Endothelial cell of umbilical vein (primary cell): ENCODE results near the gene SEMA7A. TPM values are rescaled to one million over a fixed set of nuclear protein-coding genes. Genes with fewer than 3 reads are reported as not detected.

Experiments used
- BruUV-seq: library from RNA; stranded (reverse); fragments of 400-500 nt; replicated peaks from 2 replicates; lab custom pipeline; 2021; lab: Mats Ljungman, UMichigan
- CTCF ChIA-PET: fragments of 300-600, 350-600 bp; sonication (Branson Sonifier 250); formaldehyde crosslinking; loops from one replicate; lab custom pipeline; 2021; ENCODE audit warnings: antibody characterized with exemption, inconsistent platforms; lab: Charles Lee
- POLR2A ChIA-PET: fragments of 300-600, 350-600 bp; sonication (Branson Sonifier 250); formaldehyde crosslinking; loops from one replicate; lab custom pipeline; 2021; ENCODE audit warnings: antibody characterized with exemption, inconsistent platforms; lab: Charles Lee
- DNase-seq: peaks from one replicate; pipeline ENCODE4 v3.0.0-alpha.2; 2011; ENCODE audit warnings: low read depth, low spot score
- FAIRE-seq: peaks from 2 replicates; lab custom pipeline; 2011; peaks lifted over from hg19 to GRCh38; lab: Jason Lieb, UNC
- H2AFZ ChIP-seq: 2 replicates; pipeline ENCODE4 v1.6.0; 2012; ENCODE audit warnings: low read depth, low read length, control low read depth, inconsistent platforms
- H3K27ac ChIP-seq: 2 replicates; pipeline ENCODE4 v1.5.1; 2011; ENCODE audit warnings: low read depth, mild to moderate bottlenecking, control low read depth, low read length, moderate library complexity; ENCODE audit not compliant: insufficient read depth
- H3K27me3 ChIP-seq, 2 experiments: 2 replicates each; pipeline versions ENCODE4 v1.6.0 to v1.6.1; 2011; ENCODE audit warnings: low read length in 2 of 2, mixed read lengths in 1 of 2; ENCODE audit not compliant: control insufficient read depth in 2 of 2, insufficient read depth in 2 of 2
- H3K36me3 ChIP-seq, 2 experiments: 2 replicates in 1 of 2; 3 replicates in 1 of 2; pipeline ENCODE4 v1.5.1; 2011; ENCODE audit warnings: low read length in 2 of 2, mild to moderate bottlenecking in 1 of 2, moderate library complexity in 1 of 2; ENCODE audit not compliant: control insufficient read depth in 2 of 2, insufficient read depth in 2 of 2; ENCODE audit errors: extremely low read depth in 1 of 2
- H3K4me1 ChIP-seq: 3 replicates; pipeline ENCODE4 v1.5.1; 2011; ENCODE audit warnings: mild to moderate bottlenecking, low read length; ENCODE audit not compliant: control insufficient read depth, insufficient read depth; ENCODE audit errors: extremely low read depth
- H3K4me2 ChIP-seq: 2 replicates; pipeline ENCODE4 v1.6.1; 2011; ENCODE audit warnings: low read length, control low read depth, mixed read lengths; ENCODE audit not compliant: insufficient read depth
- H3K4me3 ChIP-seq, 3 experiments: fragments of 200-600 bp in 1 of 3; sonication (generic), shearing (Covaris generic) in 1 of 3; replicated peaks in 1 of 3; 2 replicates each; pipeline ENCODE4 v1.5.1; 2011 to 2016; ENCODE audit warnings: control low read depth in 3 of 3, low read length in 3 of 3, mild to moderate bottlenecking in 2 of 3, inconsistent platforms in 1 of 3, low read depth in 1 of 3, moderate library complexity in 1 of 3; ENCODE audit not compliant: insufficient read depth in 1 of 3
- H3K79me2 ChIP-seq: 2 replicates; pipeline ENCODE4 v1.6.0; 2012; ENCODE audit warnings: low read length, inconsistent platforms; ENCODE audit not compliant: control insufficient read depth, insufficient read depth
- H3K9ac ChIP-seq: replicated peaks from 2 replicates; pipeline ENCODE3; 2011; ENCODE audit warnings: low read length, control low read depth; ENCODE audit not compliant: insufficient read depth; ENCODE audit errors: extremely low read depth
- H3K9me1 ChIP-seq: replicated peaks from 3 replicates; pipeline ENCODE4 v1.6.0; 2011; ENCODE audit warnings: mild to moderate bottlenecking, low read length; ENCODE audit not compliant: control insufficient read depth, insufficient read depth; ENCODE audit errors: extremely low read depth
- H3K9me3 ChIP-seq: replicated peaks from 2 replicates; pipeline ENCODE4 v1.5.1; 2012; ENCODE audit warnings: low read length, inconsistent platforms; ENCODE audit not compliant: control insufficient read depth, insufficient read depth
- H4K20me1 ChIP-seq: replicated peaks from 2 replicates; pipeline ENCODE3; 2011; ENCODE audit warnings: mild to moderate bottlenecking, low read length; ENCODE audit not compliant: control insufficient read depth, insufficient read depth; ENCODE audit errors: extremely low read depth
- CTCF ChIP-seq, 2 donors: IDR thresholded peaks; 1 replicate in 1 of 2; 2 replicates in 1 of 2; pipeline ENCODE4 v1.5.1; 2011; ENCODE audit warnings: low read length in 2 of 2, mild to moderate bottlenecking in 2 of 2, moderate library complexity in 2 of 2, control low read depth in 1 of 2, inconsistent platforms in 1 of 2, low read depth in 1 of 2; ENCODE audit not compliant: insufficient read depth in 1 of 2; ENCODE audit errors: extremely low read depth in 1 of 2
- EZH2 ChIP-seq: IDR thresholded peaks from 2 replicates; pipeline ENCODE4 v1.6.1; 2012; ENCODE audit warnings: borderline replicate concordance, low read depth, mild to moderate bottlenecking, moderate library complexity, low read length, inconsistent platforms; ENCODE audit not compliant: severe bottlenecking
- FOS ChIP-seq: IDR thresholded peaks from 2 replicates; pipeline ENCODE4 v1.6.1; 2011; ENCODE audit warnings: mild to moderate bottlenecking, low read length, moderate library complexity, borderline replicate concordance; ENCODE audit not compliant: insufficient read depth
- GATA2 ChIP-seq: IDR thresholded peaks from 2 replicates; pipeline ENCODE4 v1.7.0; 2011; ENCODE audit warnings: low read depth, mild to moderate bottlenecking, moderate library complexity, mixed read lengths, low read length; ENCODE audit not compliant: insufficient read length, insufficient read depth
- JUN ChIP-seq: IDR thresholded peaks from 2 replicates; pipeline ENCODE4 v1.6.1; 2011; ENCODE audit warnings: borderline replicate concordance, low read depth; ENCODE audit not compliant: insufficient read length, insufficient read depth
- MAX ChIP-seq: IDR thresholded peaks from 2 replicates; pipeline ENCODE4 v1.6.1; 2011; ENCODE audit not compliant: insufficient read depth, insufficient read length
- MYC ChIP-seq: IDR thresholded peaks from one replicate; pipeline ENCODE4 v1.6.1; 2011; ENCODE audit warnings: mild to moderate bottlenecking, low read depth, low read length
- POLR2A ChIP-seq: IDR thresholded peaks from 2 replicates; pipeline ENCODE4 v1.6.1; 2012; ENCODE audit warnings: low read depth, mild to moderate bottlenecking, control low read depth, low read length
- POLR2AphosphoS5 ChIP-seq: IDR thresholded peaks from 2 replicates; pipeline ENCODE4 v1.6.1; 2012; ENCODE audit warnings: low read depth, mild to moderate bottlenecking, control low read depth, low read length, moderate library complexity; ENCODE audit not compliant: insufficient read depth
- dilution Hi-C: fragments of 300-500 bp; cut with MboI; formaldehyde crosslinking; loops from one replicate; pipeline ENCODE4 v1.15.0; 2019; ENCODE audit warnings: low sequenced_read_pairs; ENCODE audit not compliant: extremely low pct_ligation_motif_present
- intact Hi-C: fragments of 100-400 bp; cut with micrococcal nuclease; formaldehyde crosslinking; loops from one replicate; pipeline ENCODE4 v1.10.0; 2022
- polyA plus RNA-seq, 4 experiments: library from polyadenylated mRNA; depleted of rRNA in 3 of 4; stranded (reverse) in 3 of 4; unstranded in 1 of 4; fragments of >200 nt; gene quantifications; 2 replicates each; pipeline versions ENCODE4 v1.2.1 to v1.2.3, GENCODE V29; 2011 to 2012; ENCODE audit warnings: missing spikeins in 1 of 4
- total RNA-seq: library from RNA; stranded (reverse); gene quantifications from 2 replicates; pipeline ENCODE4 v1.2.3, GENCODE V29; 2021

The SEMA7A gene
- total and polyA plus RNA-seq, 2 donors (not counting 3 experiments of a cell fraction or from before 2014, with no cell fraction given), result 1.7 to 2.0 TPM

GRCh38 chr15:74464216-74464615 is 30.5 kb upstream of the SEMA7A start:
- no peak overlapping the region for H3K9ac ChIP-seq
- no peaks in the 10 kb centered on the region for H3K9me1 ChIP-seq
- BruUV-seq, result no TSS peak

More at GRCh38 chr15:74464216-74464615, 30.5 kb upstream of the SEMA7A start:
- no peaks in the 10 kb centered on the region for H4K20me1 ChIP-seq
- dilution Hi-C loops, result no loop called here
- no peak overlapping the region for H3K4me2 ChIP-seq
- no peak overlapping the region for H3K27ac ChIP-seq
- ChIA-PET POLR2A (no interaction called here), CTCF (no interaction called here)
- no peaks in the 10 kb centered on the region for H3K9me3 ChIP-seq
- no peak overlapping the region for H3K4me3 ChIP-seq
- DNase-seq, result no peak
- no peak overlapping the region for H2AFZ ChIP-seq
- TF ChIP-seq MYC (no peak), POLR2A (no peak), JUN (no peak), CTCF (IDR thresholded peaks at IDR 0.05; ENCODE audit: extremely low read depth in 1 of 2, insufficient read depth in 1 of 2, low read depth in 1 of 2, low read length in 2 of 2) (no peak), POLR2AphosphoS5 (no peak), FOS (no peak), EZH2 (no peak), MAX (no peak), GATA2 (no peak)
- H3K79me2 ChIP-seq, result peaks cover 4% of the 10 kb centered on the region
- intact Hi-C loops, result no loop called here
- no peaks in the 10 kb centered on the region for H3K36me3 ChIP-seq
- FAIRE-seq, result no peak
- H3K27me3 ChIP-seq, result no peaks in the 10 kb centered on the region
- H3K4me1 ChIP-seq, result peaks cover 9% of the 10 kb centered on the region
